ENCODE results near the gene COL8A1. TPM values are rescaled to one million over a fixed set of nuclear protein-coding genes. Genes with fewer than 3 reads are reported as not detected.
"Not testable (repeated sequence)": the region's sequence is repeated elsewhere in the genome, so short reads cannot be mapped to it uniquely, and the experiment has no call there.

COL8A1 gene
- total RNA-seq, 8 experiments from 2014 or later = 0.05 to 156 (median 2.5) TPM

GRCh38 chr3:99731499-99731898 is 93.1 kb downstream of the COL8A1 start:
- WGBS, 10 experiments = 50 to 100% (median 70%) methylated on average over 1 of the region's 1 CpG; no CpG with 5 or more reads in 4 of the 10 experiments
- H3K4me3 ChIP-seq = no peak overlapping the region
- no peaks in the 10 kb centered on the region for H3K4me1 ChIP-seq (replicated peaks in 1 of 2)
- no peak for ATAC-seq (replicated peaks in 6 of 8)
- H3K27ac ChIP-seq = no peak overlapping the region
- in situ Hi-C loops (cut with MboI; ENCODE audit: low pct_unique_long_range_greater_than_20kb in 2 of 9, low sequenced_read_pairs in 9 of 9, unreplicated experiment in 9 of 9) = no loop called here

GRCh38 chr3:99740371-99740770 is 102.0 kb downstream of the COL8A1 start:
- ATAC-seq (replicated peaks in 6 of 8); H3K4me3 ChIP-seq; in situ Hi-C loops (cut with MboI; ENCODE audit: low pct_unique_long_range_greater_than_20kb in 2 of 9, low sequenced_read_pairs in 9 of 9, unreplicated experiment in 9 of 9); H3K4me1 ChIP-seq (replicated peaks in 1 of 2); H3K27ac ChIP-seq: not testable (repeated sequence)
- 33 to 100% (median 86%) methylated on average over 1 to 2 of the region's 2 CpGs; no CpG with 5 or more reads in 4 of the 10 experiments for WGBS, 10 experiments

GRCh38 chr3:99741588-99741987 is 103.2 kb downstream of the COL8A1 start:
- peak in 1 of 8 experiments; percentile 85 for ATAC-seq (replicated peaks in 6 of 8)
- WGBS, 10 experiments = 14 to 100% (median 58%) methylated on average over 1 to 2 of the region's 2 CpGs; no CpG with 5 or more reads in 2 of the 10 experiments
- in situ Hi-C loops (cut with MboI; ENCODE audit: low pct_unique_long_range_greater_than_20kb in 2 of 9, low sequenced_read_pairs in 9 of 9, unreplicated experiment in 9 of 9) = no loop called here
- no peak overlapping the region for H3K4me3 ChIP-seq
- H3K4me1 ChIP-seq (replicated peaks in 1 of 2) = no peaks in the 10 kb centered on the region
- H3K27ac ChIP-seq = no peak overlapping the region

GRCh38 chr3:99747915-99748314 is 109.5 kb downstream of the COL8A1 start:
- H3K4me3 ChIP-seq = no peak overlapping the region
- 0 to 83% (median 38%) methylated on average over 1 to 3 of the region's 3 CpGs; no CpG with 5 or more reads in 1 of the 10 experiments for WGBS, 10 experiments
- H3K27ac ChIP-seq = no peak overlapping the region
- H3K4me1 ChIP-seq (replicated peaks in 1 of 2) = no peaks in the 10 kb centered on the region
- peak in 4 of 8 experiments; percentile 82 to 97 (median 93) for ATAC-seq (replicated peaks in 6 of 8)
- in situ Hi-C loops (cut with MboI; ENCODE audit: low pct_unique_long_range_greater_than_20kb in 2 of 9, low sequenced_read_pairs in 9 of 9, unreplicated experiment in 9 of 9) = no loop called here

- Histone ChIP-seq H3K4me3 (no peak overlapping the region), H3K27ac (no peak overlapping the region), H3K4me1 (replicated peaks in 1 of 2) (no peaks in the 10 kb centered on the region)
- WGBS, 10 experiments = 17 to 94% (median 53%) methylated on average over 1 to 4 of the region's 4 CpGs
- ATAC-seq (replicated peaks in 6 of 8) = no peak
- in situ Hi-C loops (cut with MboI; ENCODE audit: low pct_unique_long_range_greater_than_20kb in 2 of 9, low sequenced_read_pairs in 9 of 9, unreplicated experiment in 9 of 9) = loop anchor here in 6 of 9 experiments (10.0 to 25.0 kb wide), 7 partner anchors 239 to 1714 kb away; partner anchors contain the start of gene GABRR3 (in 1 of the 6)
These were observed 113.3 kb downstream of the COL8A1 start for GRCh38 chr3:99751649-99752048.

GRCh38 chr3:99753268-99753975 is 115.0 kb downstream of the COL8A1 start:
- no peaks in the 10 kb centered on the region for H3K4me1 ChIP-seq (replicated peaks in 1 of 2)
- WGBS, 10 experiments = 0 to 13% (median 2%) methylated on average over 1 to 3 of the region's 3 CpGs; no CpG with 5 or more reads in 2 of the 10 experiments
- no peak overlapping the region for H3K27ac ChIP-seq
- in situ Hi-C loops (cut with MboI; ENCODE audit: low pct_unique_long_range_greater_than_20kb in 2 of 9, low sequenced_read_pairs in 9 of 9, unreplicated experiment in 9 of 9) = loop anchor here in 6 of 9 experiments (10.0 to 25.0 kb wide), 7 partner anchors 241 to 1716 kb away; partner anchors contain the start of gene GABRR3 (in 1 of the 6)
- ATAC-seq (replicated peaks in 6 of 8) = peak; percentile 76 to 92 (median 80)
- no peak overlapping the region for H3K4me3 ChIP-seq

- in situ Hi-C loops (cut with MboI; ENCODE audit: low pct_unique_long_range_greater_than_20kb in 2 of 9, low sequenced_read_pairs in 9 of 9, unreplicated experiment in 9 of 9) = loop anchor here in 6 of 9 experiments (10.0 to 25.0 kb wide), 7 partner anchors 244 to 1719 kb away; partner anchors contain the start of gene GABRR3 (in 1 of the 6)
- ATAC-seq (replicated peaks in 6 of 8) = no peak
- 67 to 100% (median 87%) methylated on average over 1 to 5 of the region's 6 CpGs; no CpG with 5 or more reads in 1 of the 10 experiments for WGBS, 10 experiments
- Histone ChIP-seq H3K4me1 (replicated peaks in 1 of 2) (no peaks in the 10 kb centered on the region), H3K4me3 (no peak overlapping the region), H3K27ac (no peak overlapping the region)
These were observed 117.4 kb downstream of the COL8A1 start for GRCh38 chr3:99755831-99756230.

- in situ Hi-C loops (cut with MboI; ENCODE audit: low pct_unique_long_range_greater_than_20kb in 2 of 9, low sequenced_read_pairs in 9 of 9, unreplicated experiment in 9 of 9) = loop anchor here in 6 of 9 experiments (10.0 to 25.0 kb wide), 7 partner anchors 246 to 1721 kb away; partner anchors contain the start of gene GABRR3 (in 1 of the 6)
- no peak overlapping the region for H3K4me3 ChIP-seq
- no peaks in the 10 kb centered on the region for H3K4me1 ChIP-seq (replicated peaks in 1 of 2)
- H3K27ac ChIP-seq = no peak overlapping the region
- WGBS, 10 experiments = 57 to 100% (median 80%) methylated on average over 1 to 2 of the region's 2 CpGs
- no peak for ATAC-seq (replicated peaks in 6 of 8)
These were observed 119.6 kb downstream of the COL8A1 start for GRCh38 chr3:99757966-99758365.

GRCh38 chr3:99758502-99759177 is 120.2 kb downstream of the COL8A1 start:
- no peaks in the 10 kb centered on the region for H3K4me1 ChIP-seq (replicated peaks in 1 of 2)
- no peak overlapping the region for H3K4me3 ChIP-seq
- WGBS, 10 experiments = 71 to 100% (median 86%) methylated on average over 1 to 3 of the region's 3 CpGs; no CpG with 5 or more reads in 1 of the 10 experiments
- in situ Hi-C loops (cut with MboI; ENCODE audit: low pct_unique_long_range_greater_than_20kb in 2 of 9, low sequenced_read_pairs in 9 of 9, unreplicated experiment in 9 of 9) = loop anchor here in 6 of 9 experiments (10.0 to 25.0 kb wide), 7 partner anchors 246 to 1721 kb away; partner anchors contain the start of gene GABRR3 (in 1 of the 6)
- ATAC-seq (replicated peaks in 6 of 8) = no peak
- no peak overlapping the region for H3K27ac ChIP-seq

GRCh38 chr3:99760031-99760430 is 121.6 kb downstream of the COL8A1 start:
- no peak for ATAC-seq (replicated peaks in 6 of 8)
- WGBS, 10 experiments = 33 to 86% (median 71%) methylated on average over 1 of the region's 1 CpG
- H3K4me1 ChIP-seq (replicated peaks in 1 of 2) = no peaks in the 10 kb centered on the region
- in situ Hi-C loops (cut with MboI; ENCODE audit: low pct_unique_long_range_greater_than_20kb in 2 of 9, low sequenced_read_pairs in 9 of 9, unreplicated experiment in 9 of 9) = loop anchor here in 5 of 9 experiments (25.0 kb wide), 5 partner anchors 248 to 1723 kb away; partner anchors contain the start of gene GABRR3 (in 1 of the 5)
- H3K27ac ChIP-seq = no peak overlapping the region
- H3K4me3 ChIP-seq = no peak overlapping the region

- Histone ChIP-seq H3K4me1 (replicated peaks in 1 of 2) (no peaks in the 10 kb centered on the region), H3K27ac (no peak overlapping the region), H3K4me3 (no peak overlapping the region)
- WGBS, 10 experiments = 10 to 100% (median 44%) methylated on average over 1 to 2 of the region's 2 CpGs; no CpG with 5 or more reads in 1 of the 10 experiments
- in situ Hi-C loops (cut with MboI; ENCODE audit: low pct_unique_long_range_greater_than_20kb in 2 of 9, low sequenced_read_pairs in 9 of 9, unreplicated experiment in 9 of 9) = loop anchor here in 5 of 9 experiments (25.0 kb wide), 5 partner anchors 248 to 1723 kb away; partner anchors contain the start of gene GABRR3 (in 1 of the 5)
- no peak for ATAC-seq (replicated peaks in 6 of 8)
These were observed 122.2 kb downstream of the COL8A1 start for GRCh38 chr3:99760629-99761028.

- 29 to 92% (median 80%) methylated on average over 2 to 8 of the region's 8 CpGs for WGBS, 10 experiments
- no peak for ATAC-seq (replicated peaks in 6 of 8)
- H3K4me1 ChIP-seq (replicated peaks in 1 of 2) = no peaks in the 10 kb centered on the region
- in situ Hi-C loops (cut with MboI; ENCODE audit: low pct_unique_long_range_greater_than_20kb in 2 of 9, low sequenced_read_pairs in 9 of 9, unreplicated experiment in 9 of 9) = loop anchor here in 5 of 9 experiments (25.0 kb wide), 5 partner anchors 249 to 1724 kb away; partner anchors contain the start of gene GABRR3 (in 1 of the 5)
- H3K27ac ChIP-seq = no peak overlapping the region
- no peak overlapping the region for H3K4me3 ChIP-seq
These were observed 123.2 kb downstream of the COL8A1 start for GRCh38 chr3:99761415-99762165.

Data from motor neuron (in vitro differentiated cells).